K562 (cell line): Measurements from ENCODE around the gene SLC16A9.
A peak's percentile ranks its signal among the peaks of the same experiment; 100 is the strongest.

Experiments
- ARNT ChIP-seq, 2 experiments: fragments of 450-650 bp; IDR thresholded peaks; 2 replicates each; pipeline ENCODE4 v1.6.1; 2016; ENCODE audit warnings: mild to moderate bottlenecking in 1 of 2
- BMI1 ChIP-seq: fragments of 150-350 bp; IDR thresholded peaks from 2 replicates; pipeline ENCODE4 v1.6.1; 2014; ENCODE audit warnings: low read length
- CREB1 ChIP-seq, 2 experiments: sonication (generic) in 1 of 2; formaldehyde crosslinking in 1 of 2; IDR thresholded peaks; 2 replicates each; pipeline versions ENCODE4 v1.6.1 to v1.8.0; 2012 to 2022; ENCODE audit warnings: inconsistent platforms in 1 of 2, mild to moderate bottlenecking in 1 of 2, missing genetic modification reagents in 1 of 2, moderate library complexity in 1 of 2
- EP300 ChIP-seq: IDR thresholded peaks from 2 replicates; pipeline ENCODE4 v1.6.1; 2012; ENCODE audit warnings: low read length, improper control_type of control experiment
- FOXP1 ChIP-seq: sonication (generic); formaldehyde crosslinking; IDR thresholded peaks from 2 replicates; pipeline ENCODE4 v1.8.0; 2022; ENCODE audit warnings: mild to moderate bottlenecking, missing genetic modification reagents
- TAF1 ChIP-seq: IDR thresholded peaks from 2 replicates; pipeline ENCODE4 v1.6.1; 2011; ENCODE audit warnings: mild to moderate bottlenecking, low read length, moderate library complexity; ENCODE audit not compliant: insufficient read depth, control insufficient read depth, severe bottlenecking; ENCODE audit errors: extremely low read depth
- ZNF217 ChIP-seq: sonication (generic); formaldehyde crosslinking; IDR thresholded peaks from 2 replicates; pipeline ENCODE4 v1.8.0; 2022; ENCODE audit warnings: mild to moderate bottlenecking, missing genetic modification reagents
- TF ChIP-seq, protein P1 (sequence below): fragments of 450-650 bp; conservative IDR thresholded peaks from 2 replicates; pipeline ENCODE4 v1.6.1; 2016; ENCODE audit warnings: missing genetic modification characterization, low read depth, mild to moderate bottlenecking, missing compliant biosample characterization, moderate library complexity
- TF ChIP-seq, protein P2 (sequence below), 3 experiments: IDR thresholded peaks in 2 of 3; conservative IDR thresholded peaks in 1 of 3; 2 replicates each; pipeline ENCODE4 v1.5.1; 2011 to 2012; ENCODE audit warnings: low read length in 3 of 3, mild to moderate bottlenecking in 3 of 3, control low read depth in 2 of 3, improper control_type of control experiment in 1 of 3, inconsistent platforms in 1 of 3, low read depth in 1 of 3, mixed read lengths in 1 of 3, moderate library complexity in 1 of 3; ENCODE audit not compliant: insufficient read depth in 2 of 3
- TF ChIP-seq, protein P3 (sequence below): fragments of 450-650 bp; IDR thresholded peaks from 2 replicates; pipeline ENCODE4 v1.6.1; 2016; ENCODE audit warnings: missing biosample characterization, missing genetic modification characterization

DNA sequence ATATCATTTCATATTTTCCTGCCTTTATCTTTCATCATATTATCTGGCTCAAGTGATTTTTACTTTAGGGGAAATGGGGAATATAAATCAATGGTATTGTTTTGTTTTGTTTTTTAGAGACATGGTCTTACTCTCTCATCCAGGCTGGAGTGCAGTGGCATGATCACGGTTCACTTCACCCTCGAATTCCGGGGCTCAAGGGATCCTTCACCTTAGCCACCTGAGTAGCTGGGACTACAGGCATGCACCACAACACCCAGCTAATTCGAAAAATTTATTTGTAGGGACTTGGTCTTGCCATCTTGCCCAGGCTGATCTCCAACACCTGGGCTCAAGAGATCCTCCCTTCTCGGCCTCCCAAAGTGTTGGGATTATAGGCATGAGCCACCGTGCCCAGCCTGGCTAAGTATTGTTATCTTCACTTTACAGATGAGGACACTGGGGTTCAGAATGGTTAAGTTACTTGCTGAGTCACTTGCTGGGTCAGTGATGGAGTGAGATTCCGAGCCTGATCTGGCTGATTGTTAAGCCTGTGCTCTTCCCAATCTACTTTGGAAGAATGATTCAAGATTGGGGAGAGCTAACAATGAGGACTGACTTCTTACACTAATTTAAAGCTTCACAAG is 3.7 kb upstream of the SLC16A9 start:
- TF ChIP-seq TAF1 (no peak), BMI1 (no peak), EP300 (peak; percentile 59; the same call in 1 of the 2 replicates), CREB1 (IDR thresholded peaks at IDR 0.05) (no peak), CREB1 (CRISPR knock-in tag; IDR thresholded peaks at IDR 0.05) (no peak), ZNF217 (CRISPR knock-in tag) (no peak), FOXP1 (CRISPR knock-in tag) (no peak), ARNT (IDR thresholded peaks at IDR 0.05) (no peak)
- TF ChIP-seq, protein P1, sequence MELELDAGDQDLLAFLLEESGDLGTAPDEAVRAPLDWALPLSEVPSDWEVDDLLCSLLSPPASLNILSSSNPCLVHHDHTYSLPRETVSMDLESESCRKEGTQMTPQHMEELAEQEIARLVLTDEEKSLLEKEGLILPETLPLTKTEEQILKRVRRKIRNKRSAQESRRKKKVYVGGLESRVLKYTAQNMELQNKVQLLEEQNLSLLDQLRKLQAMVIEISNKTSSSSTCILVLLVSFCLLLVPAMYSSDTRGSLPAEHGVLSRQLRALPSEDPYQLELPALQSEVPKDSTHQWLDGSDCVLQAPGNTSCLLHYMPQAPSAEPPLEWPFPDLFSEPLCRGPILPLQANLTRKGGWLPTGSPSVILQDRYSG (tag), result no peak
- TF ChIP-seq, protein P2, sequence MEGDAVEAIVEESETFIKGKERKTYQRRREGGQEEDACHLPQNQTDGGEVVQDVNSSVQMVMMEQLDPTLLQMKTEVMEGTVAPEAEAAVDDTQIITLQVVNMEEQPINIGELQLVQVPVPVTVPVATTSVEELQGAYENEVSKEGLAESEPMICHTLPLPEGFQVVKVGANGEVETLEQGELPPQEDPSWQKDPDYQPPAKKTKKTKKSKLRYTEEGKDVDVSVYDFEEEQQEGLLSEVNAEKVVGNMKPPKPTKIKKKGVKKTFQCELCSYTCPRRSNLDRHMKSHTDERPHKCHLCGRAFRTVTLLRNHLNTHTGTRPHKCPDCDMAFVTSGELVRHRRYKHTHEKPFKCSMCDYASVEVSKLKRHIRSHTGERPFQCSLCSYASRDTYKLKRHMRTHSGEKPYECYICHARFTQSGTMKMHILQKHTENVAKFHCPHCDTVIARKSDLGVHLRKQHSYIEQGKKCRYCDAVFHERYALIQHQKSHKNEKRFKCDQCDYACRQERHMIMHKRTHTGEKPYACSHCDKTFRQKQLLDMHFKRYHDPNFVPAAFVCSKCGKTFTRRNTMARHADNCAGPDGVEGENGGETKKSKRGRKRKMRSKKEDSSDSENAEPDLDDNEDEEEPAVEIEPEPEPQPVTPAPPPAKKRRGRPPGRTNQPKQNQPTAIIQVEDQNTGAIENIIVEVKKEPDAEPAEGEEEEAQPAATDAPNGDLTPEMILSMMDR (IDR thresholded peaks at IDR 0.05 in 2 of 3, conservative IDR thresholded peaks at IDR 0.05 in 1 of 3; ENCODE audit: insufficient read depth in 2 of 3, low read depth in 1 of 3, low read length in 3 of 3), result no peak
- TF ChIP-seq, protein P3, sequence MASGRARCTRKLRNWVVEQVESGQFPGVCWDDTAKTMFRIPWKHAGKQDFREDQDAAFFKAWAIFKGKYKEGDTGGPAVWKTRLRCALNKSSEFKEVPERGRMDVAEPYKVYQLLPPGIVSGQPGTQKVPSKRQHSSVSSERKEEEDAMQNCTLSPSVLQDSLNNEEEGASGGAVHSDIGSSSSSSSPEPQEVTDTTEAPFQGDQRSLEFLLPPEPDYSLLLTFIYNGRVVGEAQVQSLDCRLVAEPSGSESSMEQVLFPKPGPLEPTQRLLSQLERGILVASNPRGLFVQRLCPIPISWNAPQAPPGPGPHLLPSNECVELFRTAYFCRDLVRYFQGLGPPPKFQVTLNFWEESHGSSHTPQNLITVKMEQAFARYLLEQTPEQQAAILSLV (tag), result no peak
